GM12801 (cell line): ENCODE data around the gene RFLNA.

ENCODE experiments used
- TF ChIP-seq, protein P1 (sequence below): IDR thresholded peaks from one replicate; pipeline ENCODE4 v1.5.1; 2011; ENCODE audit warnings: control low read depth; ENCODE audit not compliant: insufficient read length; ENCODE audit errors: extremely low read depth

The RFLNA gene

DNA sequence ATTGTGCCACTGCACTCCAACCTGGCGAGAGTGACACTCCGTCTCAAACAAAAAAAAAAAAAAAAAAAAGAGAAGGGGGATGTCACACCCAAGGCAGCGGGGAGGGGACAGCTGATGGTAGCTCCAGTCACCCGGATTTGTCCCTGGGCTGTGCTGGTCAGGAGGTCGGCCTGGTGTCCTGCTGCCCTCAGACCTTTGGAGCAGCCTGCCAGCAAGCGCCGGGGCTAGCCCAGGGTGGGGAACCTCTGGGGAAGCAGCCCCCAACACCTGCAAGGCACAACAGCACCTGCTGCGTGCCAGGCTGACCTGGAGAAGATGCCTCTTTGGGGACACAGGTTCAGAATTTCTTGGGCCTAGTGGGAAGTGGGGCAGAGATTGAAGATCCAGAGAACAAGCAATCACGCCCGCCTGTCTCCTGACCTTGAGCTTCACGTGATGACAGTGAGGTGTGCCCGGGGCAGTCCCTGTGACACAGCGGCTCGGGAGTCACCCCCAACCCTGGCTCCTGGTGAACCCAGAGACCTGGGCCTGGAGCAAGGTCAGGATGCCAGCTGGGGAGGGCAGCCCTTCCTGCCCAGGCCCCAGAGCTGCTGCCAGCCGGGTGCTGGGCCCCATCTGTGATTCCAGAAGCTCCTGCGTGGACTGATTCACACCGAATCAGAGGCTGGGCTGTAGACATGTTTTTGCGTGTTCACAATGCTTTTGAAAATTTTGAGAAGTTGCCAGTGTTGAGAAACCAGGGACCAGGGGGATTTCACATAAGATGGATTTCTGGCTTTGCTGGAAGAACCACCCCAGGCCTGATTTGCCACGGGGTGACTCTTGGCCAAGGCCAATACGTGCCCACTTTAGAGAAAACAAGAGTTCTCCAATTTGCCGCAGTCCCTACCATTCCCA, 66.4 kb downstream of the RFLNA start:
- TF ChIP-seq, protein P1, sequence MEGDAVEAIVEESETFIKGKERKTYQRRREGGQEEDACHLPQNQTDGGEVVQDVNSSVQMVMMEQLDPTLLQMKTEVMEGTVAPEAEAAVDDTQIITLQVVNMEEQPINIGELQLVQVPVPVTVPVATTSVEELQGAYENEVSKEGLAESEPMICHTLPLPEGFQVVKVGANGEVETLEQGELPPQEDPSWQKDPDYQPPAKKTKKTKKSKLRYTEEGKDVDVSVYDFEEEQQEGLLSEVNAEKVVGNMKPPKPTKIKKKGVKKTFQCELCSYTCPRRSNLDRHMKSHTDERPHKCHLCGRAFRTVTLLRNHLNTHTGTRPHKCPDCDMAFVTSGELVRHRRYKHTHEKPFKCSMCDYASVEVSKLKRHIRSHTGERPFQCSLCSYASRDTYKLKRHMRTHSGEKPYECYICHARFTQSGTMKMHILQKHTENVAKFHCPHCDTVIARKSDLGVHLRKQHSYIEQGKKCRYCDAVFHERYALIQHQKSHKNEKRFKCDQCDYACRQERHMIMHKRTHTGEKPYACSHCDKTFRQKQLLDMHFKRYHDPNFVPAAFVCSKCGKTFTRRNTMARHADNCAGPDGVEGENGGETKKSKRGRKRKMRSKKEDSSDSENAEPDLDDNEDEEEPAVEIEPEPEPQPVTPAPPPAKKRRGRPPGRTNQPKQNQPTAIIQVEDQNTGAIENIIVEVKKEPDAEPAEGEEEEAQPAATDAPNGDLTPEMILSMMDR = no peak

DNA sequence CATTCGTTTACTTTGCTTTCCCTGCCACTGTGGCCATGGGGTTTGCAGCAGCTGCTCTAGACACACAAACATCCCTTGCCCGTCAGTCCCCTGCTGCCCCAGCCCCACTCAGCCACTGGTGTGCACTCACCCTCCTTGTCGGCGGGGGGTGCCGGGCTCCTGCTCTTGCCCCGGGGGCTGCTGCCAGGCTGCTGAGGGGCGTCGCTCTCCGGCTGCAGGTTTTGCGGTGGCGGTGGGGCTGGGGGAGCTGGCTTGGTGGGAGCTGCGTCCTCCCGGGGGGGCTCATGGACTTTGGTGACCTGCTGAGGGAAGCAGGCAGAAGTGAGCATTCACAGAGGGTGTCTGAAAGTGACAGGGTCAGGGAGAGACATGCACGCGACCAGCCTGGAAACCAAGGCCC, 67.1 kb downstream of the RFLNA start:
- TF ChIP-seq, protein P1 = no peak

DNA sequence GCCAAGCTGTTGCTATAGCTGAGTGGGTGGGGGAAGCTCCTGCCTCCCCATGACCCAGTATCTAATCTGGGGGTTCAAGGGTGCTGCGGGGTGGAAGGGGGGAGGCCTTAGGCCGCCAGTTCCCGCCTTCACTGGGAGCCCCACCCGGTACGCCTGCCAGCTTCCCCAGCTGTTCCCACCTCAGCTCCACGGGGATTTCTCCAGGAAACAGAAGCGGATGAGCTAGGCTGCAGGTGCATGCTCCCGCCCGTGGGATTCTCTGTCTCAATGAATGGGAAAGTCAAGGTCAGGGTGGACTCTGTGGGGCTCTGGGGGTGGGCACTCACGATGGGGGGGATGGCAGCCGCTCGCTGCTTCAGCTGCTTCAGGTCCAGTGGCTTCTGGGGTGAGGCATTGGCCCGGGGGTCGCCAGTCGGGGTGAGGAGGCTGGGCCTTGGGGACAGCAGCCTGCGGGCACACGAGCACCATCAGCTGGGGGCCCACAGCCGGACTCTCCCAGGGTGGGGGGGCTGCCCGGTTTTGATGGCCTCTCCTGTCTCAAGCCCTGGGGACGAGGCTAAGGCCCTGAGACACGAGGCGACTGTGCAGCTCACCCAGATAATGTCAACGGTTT, 68.6 kb downstream of the RFLNA start:
- TF ChIP-seq, protein P1 = no peak

DNA sequence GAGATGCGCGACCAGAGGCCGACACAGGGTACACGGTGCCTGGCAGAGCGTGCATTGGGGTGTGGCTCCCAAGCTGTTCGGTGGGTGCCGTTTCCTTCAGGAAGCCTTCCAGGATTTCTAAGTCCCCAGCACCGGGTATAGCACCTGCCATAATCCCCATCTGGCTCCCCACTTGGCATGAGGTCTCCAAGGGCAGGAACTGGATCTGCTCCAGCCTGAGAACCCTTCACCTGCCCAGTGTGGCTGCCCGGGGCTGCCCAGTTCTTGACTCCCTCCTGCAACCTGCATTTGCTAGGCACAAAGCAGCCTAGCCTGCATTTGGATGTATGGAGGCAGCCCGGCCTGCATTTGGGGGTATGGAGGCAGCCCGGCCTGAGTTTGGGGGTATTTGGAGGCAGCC, 69.7 kb downstream of the RFLNA start:
- TF ChIP-seq, protein P1 = no peak
